DOHH2 (cell line): ENCODE data around the gene UGT2A2.
"Not testable (repeated sequence)": the region's sequence is repeated elsewhere in the genome, so short reads cannot be mapped to it uniquely, and the experiment has no call there.

Experiments used
- H3F3A ChIP-seq: fragments of 200-600 bp; sonication (generic), shearing (Covaris generic); 2 replicates; pipeline ENCODE4 v1.6.0; 2016; ENCODE audit warnings: antibody characterized with exemption, mild to moderate bottlenecking; ENCODE audit not compliant: control insufficient read depth, insufficient read depth
- H3K27ac ChIP-seq: fragments of 200-600 bp; sonication (generic); 2 replicates; pipeline ENCODE4 v1.5.1; 2014; ENCODE audit warnings: low read depth, mild to moderate bottlenecking, low read length, moderate library complexity
- H3K27me3 ChIP-seq: fragments of 200-600 bp; sonication (generic); 2 replicates; pipeline ENCODE4 v1.6.1; 2014; ENCODE audit warnings: mild to moderate bottlenecking, low read length, mixed read lengths; ENCODE audit not compliant: control insufficient read depth
- H3K36me3 ChIP-seq: fragments of 200-600 bp; sonication (generic); 2 replicates; pipeline ENCODE4 v1.6.1; 2014; ENCODE audit warnings: mild to moderate bottlenecking, low read length, moderate library complexity, mixed read lengths; ENCODE audit not compliant: control insufficient read depth
- H3K4me1 ChIP-seq: fragments of 200-600 bp; sonication (generic); 2 replicates; pipeline ENCODE4 v1.6.1; 2014; ENCODE audit warnings: mild to moderate bottlenecking, low read length, mixed read lengths; ENCODE audit not compliant: control insufficient read depth
- H3K4me2 ChIP-seq: fragments of 200-600 bp; sonication (generic); 2 replicates; pipeline ENCODE4 v1.6.0; 2014; ENCODE audit warnings: mild to moderate bottlenecking, low read length, moderate library complexity
- H3K4me3 ChIP-seq: fragments of 200-600 bp; sonication (generic); 2 replicates; pipeline ENCODE4 v1.5.1; 2014; ENCODE audit warnings: mild to moderate bottlenecking, low read length, mixed read lengths
- H3K79me2 ChIP-seq: fragments of 200-600 bp; sonication (generic); 2 replicates; pipeline ENCODE4 v1.6.1; 2014; ENCODE audit warnings: mild to moderate bottlenecking, low read length, mixed read lengths; ENCODE audit not compliant: control insufficient read depth
- H3K9me2 ChIP-seq: fragments of 200-600 bp; sonication (generic); replicated peaks from 2 replicates; pipeline ENCODE4 v1.6.1; 2014; ENCODE audit warnings: mild to moderate bottlenecking, low read length, mixed read lengths; ENCODE audit not compliant: control insufficient read depth
- H3K9me3 ChIP-seq: fragments of 200-600 bp; sonication (generic); 2 replicates; pipeline ENCODE4 v1.6.1; 2014; ENCODE audit warnings: antibody characterized with exemption, low read length, mixed read lengths; ENCODE audit not compliant: control insufficient read depth, insufficient read depth
- H4K20me1 ChIP-seq: fragments of 200-600 bp; sonication (generic); 2 replicates; pipeline ENCODE4 v1.6.0; 2014; ENCODE audit warnings: low read depth, mild to moderate bottlenecking, antibody characterized with exemption, low read length, moderate library complexity; ENCODE audit not compliant: control insufficient read depth, insufficient read depth
- CTCF ChIP-seq: fragments of 200-600 bp; sonication (generic); IDR thresholded peaks from one replicate; pipeline ENCODE4 v1.5.1; 2014; ENCODE audit warnings: antibody characterized with exemption, mild to moderate bottlenecking, low read depth, low read length; ENCODE audit not compliant: poor library complexity, severe bottlenecking
- EZH2phosphoT487 ChIP-seq: fragments of 200-600 bp; sonication (generic); IDR thresholded peaks from 2 replicates; pipeline ENCODE4 v1.6.1; 2017; ENCODE audit warnings: borderline replicate concordance, mild to moderate bottlenecking, antibody characterized with exemption, low read length, moderate library complexity, mixed read lengths

The UGT2A2 gene

GRCh38 chr4:69639542-69639941, at the start of gene UGT2A2:
TSS of gene UGT2A2 (minus strand) at chr4:69639642. CDS start at chr4:69639640, 2 bp downstream.
- Histone ChIP-seq H3K4me2 (no peak within 1 kb of the TSS), H3F3A (no peaks in the 10 kb centered on the region), H3K27ac (no peak within 1 kb of the TSS), H3K27me3 (no peaks in the 10 kb centered on the region), H3K79me2 (no peaks in the 10 kb centered on the region), H4K20me1 (no peaks in the 10 kb centered on the region), H3K4me3 (no peak within 1 kb of the TSS), H3K4me1 (no peaks in the 10 kb centered on the region), H3K9me3 (no peaks in the 10 kb centered on the region), H3K36me3 (no peaks in the 10 kb centered on the region), H3K9me2 (no peaks in the 10 kb centered on the region)
- TF ChIP-seq EZH2phosphoT487 (no peak), CTCF (no peak)

- H3K27ac ChIP-seq: no peak overlapping the region
- no peak overlapping the region for H3K4me3 ChIP-seq
- no peaks in the 10 kb centered on the region for H3K79me2 ChIP-seq
- no peaks in the 10 kb centered on the region for H3K27me3 ChIP-seq
- H3K4me2 ChIP-seq: no peak overlapping the region
- no peaks in the 10 kb centered on the region for H3K36me3 ChIP-seq
- no peaks in the 10 kb centered on the region for H3K9me3 ChIP-seq
- H4K20me1 ChIP-seq: no peaks in the 10 kb centered on the region
- H3K9me2 ChIP-seq: no peaks in the 10 kb centered on the region
- no peaks in the 10 kb centered on the region for H3K4me1 ChIP-seq
- no peaks in the 10 kb centered on the region; the same call in 1 of the 2 replicates for H3F3A ChIP-seq
- TF ChIP-seq CTCF (no peak), EZH2phosphoT487 (no peak)
Measured at GRCh38 chr4:69684804-69685203, 45.4 kb upstream of the UGT2A2 start.

GRCh38 chr4:69668680-69669079, 29.2 kb upstream of the UGT2A2 start:
- Histone ChIP-seq H3F3A (no peaks in the 10 kb centered on the region), H3K27ac (no peak overlapping the region), H3K4me3 (no peak overlapping the region), H3K9me3 (no peaks in the 10 kb centered on the region), H3K4me1 (no peaks in the 10 kb centered on the region), H3K9me2 (no peaks in the 10 kb centered on the region), H3K4me2 (no peak overlapping the region), H4K20me1 (no peaks in the 10 kb centered on the region), H3K79me2 (no peaks in the 10 kb centered on the region), H3K27me3 (no peaks in the 10 kb centered on the region), H3K36me3 (no peaks in the 10 kb centered on the region)
- no peak for TF ChIP-seq EZH2phosphoT487
- TF ChIP-seq CTCF: no peak

- not testable (repeated sequence) for H3K9me2 ChIP-seq, H3K27ac ChIP-seq
Measured at GRCh38 chr4:69664009-69664408, 24.6 kb upstream of the UGT2A2 start.

GRCh38 chr4:69661130-69661803, 21.8 kb upstream of the UGT2A2 start:
- H3K9me3 ChIP-seq, H3F3A ChIP-seq, H3K27ac ChIP-seq, H3K4me2 ChIP-seq, H3K27me3 ChIP-seq, H3K36me3 ChIP-seq, H3K4me1 ChIP-seq, H4K20me1 ChIP-seq, H3K9me2 ChIP-seq, H3K4me3 ChIP-seq, H3K79me2 ChIP-seq: not testable (repeated sequence)

More at GRCh38 chr4:69664009-69664408, 24.6 kb upstream of the UGT2A2 start:
- not testable (repeated sequence) for H3K4me2 ChIP-seq, H3K79me2 ChIP-seq, H4K20me1 ChIP-seq, H3K4me3 ChIP-seq, H3K27me3 ChIP-seq, H3F3A ChIP-seq, H3K36me3 ChIP-seq, H3K4me1 ChIP-seq, H3K9me3 ChIP-seq
